ENCODE measurements around the gene SLC5A10. TPM values are rescaled to one million over a fixed set of nuclear protein-coding genes. Genes with fewer than 3 reads are reported as not detected.
A peak's percentile ranks its signal among the peaks of the same experiment; 100 is the strongest.
"Not testable (repeated sequence)": the region's sequence is repeated elsewhere in the genome, so short reads cannot be mapped to it uniquely, and the experiment has no call there.

SLC5A10 gene
- total and polyA plus RNA-seq, 5 donors from 2014 or later = 0.05 to 0.23 (median 0.16) TPM; not detected in 1

DNA sequence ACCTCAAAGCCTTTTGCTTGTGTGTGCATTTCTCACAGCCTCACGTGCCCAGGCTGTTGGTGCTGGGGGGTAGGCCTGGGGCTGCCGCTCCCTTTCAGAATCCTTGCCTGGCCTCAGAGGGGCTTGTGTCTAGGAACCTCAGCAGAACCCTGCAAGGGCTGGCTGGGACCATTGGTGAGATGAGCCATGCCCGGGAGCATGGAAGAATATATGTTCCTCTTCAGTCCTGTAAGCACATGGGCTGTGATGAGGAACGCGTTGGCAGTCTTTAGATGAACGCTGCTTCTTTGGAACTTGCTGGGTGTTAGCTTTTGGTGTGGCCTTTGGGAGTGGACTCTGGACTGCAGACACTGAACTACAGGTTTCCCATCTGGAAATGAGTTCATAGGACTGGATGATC lies 32.0 kb upstream of the SLC5A10 start:
- Histone ChIP-seq H3K36me3 (ENCODE audit: control insufficient read depth, insufficient read depth, low read length) (peaks cover 24% of the 10 kb centered on the region), H3K4me1 (ENCODE audit: control insufficient read depth, insufficient read depth, low read length, poor library complexity, severe bottlenecking) (peaks cover 35% of the 10 kb centered on the region), H3K9me3 (ENCODE audit: control insufficient read depth in 2 of 2, low read length in 2 of 2) (no peaks in the 10 kb centered on the region), H3K27me3 (ENCODE audit: control insufficient read depth, insufficient read depth, low read length) (no peaks in the 10 kb centered on the region), H3K4me3 (ENCODE audit: low read depth, low read length) (no peak overlapping the region), H3K27ac (ENCODE audit: insufficient read depth, low read length, poor library complexity, severe bottlenecking) (no peak overlapping the region)
- peak overlapping the region in 2 of 3 donors; percentile 54 to 68 for H3K27ac Mint-ChIP-seq
- ATAC-seq (ENCODE audit: low read depth in 2 of 2) = no peak
- H3K4me3 Mint-ChIP-seq = peak overlapping the region in 2 of 4 donors; percentile 13 to 67
- peaks cover 37% of the 10 kb centered on the region for H3K36me3 Mint-ChIP-seq
- peaks cover 29 to 61% (median 46%) of the 10 kb centered on the region in 4 donors for H3K4me1 Mint-ChIP-seq
- no peaks in the 10 kb centered on the region for H3K27me3 Mint-ChIP-seq
- H3K9me3 Mint-ChIP-seq = no peaks in the 10 kb centered on the region
- DNase-seq = no peak

- peak overlapping the region; percentile 54 to 86 (median 76) for H3K27ac Mint-ChIP-seq
- no peaks in the 10 kb centered on the region for H3K27me3 Mint-ChIP-seq
- H3K36me3 ChIP-seq (ENCODE audit: control insufficient read depth, insufficient read depth, low read length) = peaks cover 18% of the 10 kb centered on the region
- H3K27ac ChIP-seq (ENCODE audit: insufficient read depth, low read length, poor library complexity, severe bottlenecking) = peak overlapping the region; percentile 25
- peak overlapping the region; percentile 33 to 70 (median 54) for H3K4me3 Mint-ChIP-seq
- H3K36me3 Mint-ChIP-seq = peaks cover 35% of the 10 kb centered on the region
- peaks cover 44% of the 10 kb centered on the region for H3K4me1 ChIP-seq (ENCODE audit: control insufficient read depth, insufficient read depth, low read length, poor library complexity, severe bottlenecking)
- peak in 1 of 2 donors; percentile 19 for ATAC-seq (ENCODE audit: low read depth in 2 of 2)
- DNase-seq = peak in 2 of 3 donors; percentile 31 to 46
- no peaks in the 10 kb centered on the region for H3K27me3 ChIP-seq (ENCODE audit: control insufficient read depth, insufficient read depth, low read length)
- H3K4me1 Mint-ChIP-seq = peaks cover 34 to 69% (median 50%) of the 10 kb centered on the region in 4 donors
- no peaks in the 10 kb centered on the region for H3K9me3 Mint-ChIP-seq
- H3K9me3 ChIP-seq (ENCODE audit: control insufficient read depth in 2 of 2, low read length in 2 of 2) = no peaks in the 10 kb centered on the region
- peak overlapping the region; percentile 42 for H3K4me3 ChIP-seq (ENCODE audit: low read depth, low read length)
Measured at GRCh38 chr17:18920911-18921441, 31.0 kb upstream of the SLC5A10 start.

DNA sequence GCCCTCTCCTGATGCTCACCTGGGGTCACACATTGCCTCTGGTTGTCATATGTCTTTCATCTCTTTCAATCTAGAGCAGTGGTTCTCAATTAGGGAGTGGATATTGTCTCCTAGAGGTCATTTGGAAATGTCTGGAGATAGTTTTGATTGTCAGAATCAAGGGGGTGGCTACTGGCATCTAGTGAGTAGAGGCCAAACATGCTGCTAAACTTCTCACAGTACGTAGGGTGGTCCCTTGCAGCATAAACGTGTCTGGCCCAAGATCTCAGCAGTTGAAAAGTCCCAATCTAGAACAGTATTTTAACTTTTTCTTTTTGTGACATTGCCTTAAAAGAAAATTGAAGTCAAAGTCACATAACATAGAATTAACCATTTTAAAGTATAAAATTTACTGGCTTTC lies 30.5 kb upstream of the SLC5A10 start:
- H3K36me3 ChIP-seq (ENCODE audit: control insufficient read depth, insufficient read depth, low read length) = peaks cover 17% of the 10 kb centered on the region
- Mint-ChIP-seq H3K9me3 (no peaks in the 10 kb centered on the region), H3K4me3 (peak overlapping the region; percentile 36 to 70 (median 47)), H3K27ac (peak overlapping the region; percentile 54 to 86 (median 76)), H3K36me3 (peaks cover 32% of the 10 kb centered on the region), H3K4me1 (peaks cover 36 to 72% (median 53%) of the 10 kb centered on the region in 4 donors), H3K27me3 (no peaks in the 10 kb centered on the region)
- ATAC-seq (ENCODE audit: low read depth in 2 of 2) (no peak), DNase-seq (no peak)
- H3K9me3 ChIP-seq (ENCODE audit: control insufficient read depth in 2 of 2, low read length in 2 of 2) = no peaks in the 10 kb centered on the region
- H3K27ac ChIP-seq (ENCODE audit: insufficient read depth, low read length, poor library complexity, severe bottlenecking) = no peak overlapping the region
- peak overlapping the region; percentile 42 for H3K4me3 ChIP-seq (ENCODE audit: low read depth, low read length)
- H3K4me1 ChIP-seq (ENCODE audit: control insufficient read depth, insufficient read depth, low read length, poor library complexity, severe bottlenecking) = peaks cover 47% of the 10 kb centered on the region
- no peaks in the 10 kb centered on the region for H3K27me3 ChIP-seq (ENCODE audit: control insufficient read depth, insufficient read depth, low read length)

GRCh38 chr17:18921912-18922451 lies 30.0 kb upstream of the SLC5A10 start:
- no peaks in the 10 kb centered on the region for H3K9me3 ChIP-seq (ENCODE audit: control insufficient read depth in 2 of 2, low read length in 2 of 2)
- peaks cover 52% of the 10 kb centered on the region for H3K4me1 ChIP-seq (ENCODE audit: control insufficient read depth, insufficient read depth, low read length, poor library complexity, severe bottlenecking)
- ATAC-seq (ENCODE audit: low read depth in 2 of 2) = no peak
- Mint-ChIP-seq H3K4me3 (peak overlapping the region; percentile 36 to 70 (median 47)), H3K9me3 (no peaks in the 10 kb centered on the region), H3K36me3 (peaks cover 30% of the 10 kb centered on the region), H3K27ac (peak overlapping the region; percentile 54 to 86 (median 77)), H3K27me3 (no peaks in the 10 kb centered on the region), H3K4me1 (peaks cover 39 to 74% (median 54%) of the 10 kb centered on the region in 4 donors)
- H3K27me3 ChIP-seq (ENCODE audit: control insufficient read depth, insufficient read depth, low read length) = no peaks in the 10 kb centered on the region
- no peak overlapping the region for H3K27ac ChIP-seq (ENCODE audit: insufficient read depth, low read length, poor library complexity, severe bottlenecking)
- peak in 2 of 3 donors; percentile 16 to 62 for DNase-seq
- H3K36me3 ChIP-seq (ENCODE audit: control insufficient read depth, insufficient read depth, low read length) = peaks cover 15% of the 10 kb centered on the region
- H3K4me3 ChIP-seq (ENCODE audit: low read depth, low read length) = peak overlapping the region; percentile 42

- not testable (repeated sequence) for ATAC-seq (ENCODE audit: low read depth in 2 of 2); H3K9me3 ChIP-seq (ENCODE audit: control insufficient read depth in 2 of 2, low read length in 2 of 2); H3K9me3 Mint-ChIP-seq; H3K27me3 Mint-ChIP-seq; H3K27me3 ChIP-seq (ENCODE audit: control insufficient read depth, insufficient read depth, low read length); DNase-seq; H3K4me3 ChIP-seq (ENCODE audit: low read depth, low read length); H3K27ac ChIP-seq (ENCODE audit: insufficient read depth, low read length, poor library complexity, severe bottlenecking)
- Mint-ChIP-seq H3K36me3 (peaks cover 26% of the 10 kb centered on the region), H3K27ac (peak overlapping the region; percentile 54 to 86 (median 77)), H3K4me1 (peaks cover 42 to 78% (median 51%) of the 10 kb centered on the region in 4 donors), H3K4me3 (peak overlapping the region in 2 of 4 donors; percentile 36 to 70)
- Histone ChIP-seq H3K4me1 (ENCODE audit: control insufficient read depth, insufficient read depth, low read length, poor library complexity, severe bottlenecking) (peaks cover 52% of the 10 kb centered on the region), H3K36me3 (ENCODE audit: control insufficient read depth, insufficient read depth, low read length) (peaks cover 17% of the 10 kb centered on the region)
Measured at GRCh38 chr17:18922596-18922995, 29.4 kb upstream of the SLC5A10 start.

GRCh38 chr17:18925187-18925586 lies 26.8 kb upstream of the SLC5A10 start:
- no peaks in the 10 kb centered on the region for H3K27me3 ChIP-seq (ENCODE audit: control insufficient read depth, insufficient read depth, low read length)
- peaks cover 26% of the 10 kb centered on the region for H3K36me3 ChIP-seq (ENCODE audit: control insufficient read depth, insufficient read depth, low read length)
- Mint-ChIP-seq H3K9me3 (peaks cover 0 to 2% (median 0%) of the 10 kb centered on the region in 7 donors), H3K4me3 (peak overlapping the region in 3 of 4 donors; percentile 50 to 80 (median 65)), H3K36me3 (peaks cover 26% of the 10 kb centered on the region), H3K27me3 (no peaks in the 10 kb centered on the region), H3K27ac (peak overlapping the region; percentile 53 to 85 (median 84)), H3K4me1 (peaks cover 30 to 58% (median 34%) of the 10 kb centered on the region in 4 donors)
- no peak overlapping the region for H3K27ac ChIP-seq (ENCODE audit: insufficient read depth, low read length, poor library complexity, severe bottlenecking)
- H3K4me1 ChIP-seq (ENCODE audit: control insufficient read depth, insufficient read depth, low read length, poor library complexity, severe bottlenecking) = peaks cover 46% of the 10 kb centered on the region
- H3K9me3 ChIP-seq (ENCODE audit: control insufficient read depth in 2 of 2, low read length in 2 of 2) = no peaks in the 10 kb centered on the region
- H3K4me3 ChIP-seq (ENCODE audit: low read depth, low read length) = peak overlapping the region; percentile 20
- ATAC-seq (ENCODE audit: low read depth in 2 of 2) (peak in 1 of 2 donors; percentile 33), DNase-seq (peak in 2 of 3 donors; percentile 35 to 48)

DNA sequence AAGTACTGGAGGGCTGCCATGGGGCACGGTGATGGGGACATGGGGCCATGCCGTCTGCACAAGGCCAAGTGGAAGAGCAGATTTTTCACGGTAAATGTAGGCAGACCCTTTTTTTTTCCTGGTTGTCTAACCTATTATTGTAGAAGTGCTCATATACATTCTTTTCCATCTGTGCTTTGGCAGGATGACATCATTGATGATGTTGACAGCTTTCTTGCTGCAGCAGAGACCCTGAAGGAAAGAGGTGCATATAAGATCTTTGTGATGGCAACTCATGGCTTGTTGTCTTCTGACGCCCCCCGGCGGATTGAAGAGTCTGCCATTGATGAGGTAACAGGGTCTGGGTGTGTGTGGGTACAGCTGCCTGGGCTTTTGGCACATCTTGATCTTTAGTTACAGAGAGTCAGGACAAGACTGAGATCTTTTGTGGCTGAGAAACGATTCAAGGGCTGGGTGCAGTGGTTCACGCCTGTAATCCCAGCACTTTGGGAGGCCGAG lies 23.3 kb upstream of the SLC5A10 start:
- ATAC-seq (ENCODE audit: low read depth in 2 of 2) (no peak), DNase-seq (no peak)
- H3K4me1 ChIP-seq (ENCODE audit: control insufficient read depth, insufficient read depth, low read length, poor library complexity, severe bottlenecking) = peaks cover 25% of the 10 kb centered on the region
- peaks cover 38% of the 10 kb centered on the region for H3K36me3 ChIP-seq (ENCODE audit: control insufficient read depth, insufficient read depth, low read length)
- Mint-ChIP-seq H3K36me3 (peaks cover 32% of the 10 kb centered on the region), H3K27me3 (peaks cover 4% of the 10 kb centered on the region), H3K4me1 (peaks cover 18 to 52% (median 23%) of the 10 kb centered on the region in 4 donors), H3K27ac (peak overlapping the region in 2 of 3 donors; percentile 35 to 70), H3K4me3 (peak overlapping the region in 1 of 4 donors; percentile 65), H3K9me3 (peaks cover 0 to 2% (median 0%) of the 10 kb centered on the region in 7 donors)
- H3K27me3 ChIP-seq (ENCODE audit: control insufficient read depth, insufficient read depth, low read length) = no peaks in the 10 kb centered on the region
- H3K27ac ChIP-seq (ENCODE audit: insufficient read depth, low read length, poor library complexity, severe bottlenecking) = no peak overlapping the region
- no peak overlapping the region for H3K4me3 ChIP-seq (ENCODE audit: low read depth, low read length)
- H3K9me3 ChIP-seq (ENCODE audit: control insufficient read depth in 2 of 2, low read length in 2 of 2) = no peaks in the 10 kb centered on the region

Measured in CD4-positive, CD25-positive, alpha-beta regulatory T cell (primary cell).